HTERT RPE-1 (cell line): ENCODE results near the gene FATE1.
"Not testable (repeated sequence)": the region's sequence is repeated elsewhere in the genome, so short reads cannot be mapped to it uniquely, and the experiment has no call there.

Source experiments
- in situ Hi-C: fragments of 300-500 bp; cut with MboI; formaldehyde crosslinking; loops from 4 replicates; pipeline ENCODE4 v1.14.3; 2020; ENCODE audit warnings: low sequenced_read_pairs

FATE1 gene

GRCh38 chrX:151715752-151716151, at the start of gene FATE1:
TSS of gene FATE1 (plus strand) at chrX:151716035. CDS start at chrX:151716120, 85 bp downstream.
- in situ Hi-C loops: no loop called here

GRCh38 chrX:151675121-151675746, 40.6 kb upstream of the FATE1 start:
- in situ Hi-C loops: no loop called here

GRCh38 chrX:151676196-151676595, 39.6 kb upstream of the FATE1 start:
- in situ Hi-C loops: no loop called here

GRCh38 chrX:151679798-151680402, 35.9 kb upstream of the FATE1 start:
- in situ Hi-C loops: no loop called here

GRCh38 chrX:151680805-151681204, 35.0 kb upstream of the FATE1 start:
- in situ Hi-C loops: no loop called here

GRCh38 chrX:151687635-151688034, 28.2 kb upstream of the FATE1 start:
- in situ Hi-C loops: no loop called here

GRCh38 chrX:151688695-151689094, 27.1 kb upstream of the FATE1 start:
- in situ Hi-C loops: no loop called here

- in situ Hi-C loops: no loop called here
Observed at GRCh38 chrX:151692825-151693224, 23.0 kb upstream of the FATE1 start.

- in situ Hi-C loops: no loop called here
Observed at GRCh38 chrX:151694121-151694520, 21.7 kb upstream of the FATE1 start.

GRCh38 chrX:151694661-151695582, 20.9 kb upstream of the FATE1 start, which contains the start of gene PRRG3:
TSS of gene PRRG3 (plus strand) at chrX:151695458. CDS start at chrX:151698815, 3,357 bp downstream.
- in situ Hi-C loops: no loop called here

- in situ Hi-C loops: no loop called here
Observed at GRCh38 chrX:151695583-151696340, 20.1 kb upstream of the FATE1 start.

- in situ Hi-C loops: not testable (repeated sequence)
Observed at GRCh38 chrX:151697082-151697481, 18.8 kb upstream of the FATE1 start.

GRCh38 chrX:151697522-151697921, 18.3 kb upstream of the FATE1 start:
- in situ Hi-C loops: no loop called here

- in situ Hi-C loops: no loop called here
Observed at GRCh38 chrX:151698485-151698884, 17.4 kb upstream of the FATE1 start.

GRCh38 chrX:151699746-151700145, 16.1 kb upstream of the FATE1 start:
- in situ Hi-C loops: no loop called here

- in situ Hi-C loops: no loop called here
Observed at GRCh38 chrX:151700581-151700980, 15.3 kb upstream of the FATE1 start.

GRCh38 chrX:151701071-151701470, 14.8 kb upstream of the FATE1 start:
- in situ Hi-C loops: no loop called here

GRCh38 chrX:151701531-151701930, 14.3 kb upstream of the FATE1 start:
- in situ Hi-C loops: no loop called here

GRCh38 chrX:151702026-151702714, 13.7 kb upstream of the FATE1 start:
- in situ Hi-C loops: no loop called here

GRCh38 chrX:151702741-151703340, 13.0 kb upstream of the FATE1 start:
- in situ Hi-C loops: no loop called here
